ENCODE data around the gene CKMT1A. TPM values are rescaled to one million over a fixed set of nuclear protein-coding genes. Genes with fewer than 3 reads are reported as not detected.
"Not testable (repeated sequence)": the region's sequence is repeated elsewhere in the genome, so short reads cannot be mapped to it uniquely, and the experiment has no call there.

Gene CKMT1A
- total RNA-seq, 1 experiment from 2014 or later: 4.6 TPM

- no peaks in the 10 kb centered on the region for H3K9me3 ChIP-seq (ENCODE audit: control insufficient read depth, insufficient read depth, low read depth, low read length)
- POLR2A ChIA-PET: no interaction called here
- CTCF ChIA-PET: no interaction called here
- DNase-seq (ENCODE audit: low read depth, low spot score) (no peak), ATAC-seq (no peak)
- no peak for TF ChIP-seq TCF7L2 (IDR thresholded peaks at IDR 0.05; ENCODE audit: low read depth, low read length)
- H3K4me3 ChIP-seq (ENCODE audit: low read depth in 2 of 2, low read length in 2 of 2): no peak overlapping the region
- no peaks in the 10 kb centered on the region for H3K4me1 ChIP-seq (ENCODE audit: control insufficient read depth, insufficient read depth, low read length)
- no peaks in the 10 kb centered on the region for H3K36me3 ChIP-seq (ENCODE audit: control insufficient read depth, insufficient read depth, low read length)
- BruUV-seq (replicated peaks): no TSS peak
- in situ Hi-C loops (cut with HindIII; ENCODE audit: low pct_unique_long_range_greater_than_20kb, low sequenced_read_pairs) (no loop called here), intact Hi-C loops (cut with micrococcal nuclease; ENCODE audit: unreplicated experiment) (no loop called here)
- no peak overlapping the region for H3K27ac ChIP-seq (ENCODE audit: low read length)
- no peaks in the 10 kb centered on the region; the same call in 1 of the 2 replicates for H3K27me3 ChIP-seq (ENCODE audit: control insufficient read depth, insufficient read depth, low read length)
These were observed 9.2 kb downstream of the CKMT1A start for GRCh38 chr15:43702701-43703424.

GRCh38 chr15:43710431-43711131 lies 16.9 kb downstream of the CKMT1A start:
- CTCF ChIA-PET, ATAC-seq: not testable (repeated sequence)

GRCh38 chr15:43723151-43723550 lies 29.5 kb downstream of the CKMT1A start:
- in situ Hi-C loops (cut with HindIII; ENCODE audit: low pct_unique_long_range_greater_than_20kb, low sequenced_read_pairs): no loop called here
- POLR2A ChIA-PET: no interaction called here
- intact Hi-C loops (cut with micrococcal nuclease; ENCODE audit: unreplicated experiment): no loop called here

More at GRCh38 chr15:43710431-43711131, 16.9 kb downstream of the CKMT1A start:
- BruUV-seq (replicated peaks); DNase-seq (ENCODE audit: low read depth, low spot score); H3K27ac ChIP-seq (ENCODE audit: low read length); H3K9me3 ChIP-seq (ENCODE audit: control insufficient read depth, insufficient read depth, low read depth, low read length); intact Hi-C loops (cut with micrococcal nuclease; ENCODE audit: unreplicated experiment); H3K4me1 ChIP-seq (ENCODE audit: control insufficient read depth, insufficient read depth, low read length); in situ Hi-C loops (cut with HindIII; ENCODE audit: low pct_unique_long_range_greater_than_20kb, low sequenced_read_pairs); H3K4me3 ChIP-seq (ENCODE audit: low read depth in 2 of 2, low read length in 2 of 2); POLR2A ChIA-PET; H3K36me3 ChIP-seq (ENCODE audit: control insufficient read depth, insufficient read depth, low read length); H3K27me3 ChIP-seq (ENCODE audit: control insufficient read depth, insufficient read depth, low read length): not testable (repeated sequence)

GRCh38 chr15:43726306-43726705 lies 32.6 kb downstream of the CKMT1A start:
- CTCF ChIA-PET; in situ Hi-C loops (cut with HindIII; ENCODE audit: low pct_unique_long_range_greater_than_20kb, low sequenced_read_pairs): not testable (repeated sequence)

More at GRCh38 chr15:43723151-43723550, 29.5 kb downstream of the CKMT1A start:
- no peak for TF ChIP-seq POLR2AphosphoS5 (IDR thresholded peaks at IDR 0.05; ENCODE audit: low read depth, low read length)
- TF ChIP-seq CTCF (IDR thresholded peaks at IDR 0.05): no peak
- no peak for TF ChIP-seq SIN3A (IDR thresholded peaks at IDR 0.05; ENCODE audit: borderline replicate concordance, insufficient read depth, low read depth, low read length)
- Histone ChIP-seq H3K36me3 (ENCODE audit: control insufficient read depth, insufficient read depth, low read length) (no peaks in the 10 kb centered on the region), H3K27ac (ENCODE audit: low read length) (no peak overlapping the region), H3K4me1 (ENCODE audit: control insufficient read depth, insufficient read depth, low read length) (no peaks in the 10 kb centered on the region), H3K27me3 (ENCODE audit: control insufficient read depth, insufficient read depth, low read length) (no peaks in the 10 kb centered on the region; the same call in 1 of the 2 replicates), H3K4me3 (ENCODE audit: low read depth in 2 of 2, low read length in 2 of 2) (no peak overlapping the region), H3K9me3 (ENCODE audit: control insufficient read depth, insufficient read depth, low read depth, low read length) (no peaks in the 10 kb centered on the region)
- no TSS peak for BruUV-seq (replicated peaks)
- DNase-seq (ENCODE audit: low read depth, low spot score): no peak
- no peak for ATAC-seq
- CTCF ChIA-PET: interaction anchor here (0.6 kb wide), 2 partner anchors 9 to 63 kb away, joined by 5 to 6 read pairs; no protein-coding TSS in a partner anchor

GRCh38 chr15:43728053-43728725 lies 34.5 kb downstream of the CKMT1A start:
- BruUV-seq (replicated peaks); POLR2A ChIA-PET; in situ Hi-C loops (cut with HindIII; ENCODE audit: low pct_unique_long_range_greater_than_20kb, low sequenced_read_pairs): not testable (repeated sequence)

More at GRCh38 chr15:43726306-43726705, 32.6 kb downstream of the CKMT1A start:
- H3K4me1 ChIP-seq (ENCODE audit: control insufficient read depth, insufficient read depth, low read length); ATAC-seq; BruUV-seq (replicated peaks); H3K36me3 ChIP-seq (ENCODE audit: control insufficient read depth, insufficient read depth, low read length); DNase-seq (ENCODE audit: low read depth, low spot score); H3K4me3 ChIP-seq (ENCODE audit: low read depth in 2 of 2, low read length in 2 of 2); H3K27ac ChIP-seq (ENCODE audit: low read length); intact Hi-C loops (cut with micrococcal nuclease; ENCODE audit: unreplicated experiment); H3K27me3 ChIP-seq (ENCODE audit: control insufficient read depth, insufficient read depth, low read length); H3K9me3 ChIP-seq (ENCODE audit: control insufficient read depth, insufficient read depth, low read depth, low read length): not testable (repeated sequence)
- POLR2A ChIA-PET: interaction anchor here (0.6 kb wide), 1 partner anchor 272 kb away, joined by 4 read pairs; no protein-coding TSS in a partner anchor

More at GRCh38 chr15:43728053-43728725, 34.5 kb downstream of the CKMT1A start:
- DNase-seq (ENCODE audit: low read depth, low spot score); H3K4me1 ChIP-seq (ENCODE audit: control insufficient read depth, insufficient read depth, low read length); H3K9me3 ChIP-seq (ENCODE audit: control insufficient read depth, insufficient read depth, low read depth, low read length); ATAC-seq; CTCF ChIA-PET; H3K27me3 ChIP-seq (ENCODE audit: control insufficient read depth, insufficient read depth, low read length); H3K4me3 ChIP-seq (ENCODE audit: low read depth in 2 of 2, low read length in 2 of 2); H3K27ac ChIP-seq (ENCODE audit: low read length); intact Hi-C loops (cut with micrococcal nuclease; ENCODE audit: unreplicated experiment); H3K36me3 ChIP-seq (ENCODE audit: control insufficient read depth, insufficient read depth, low read length): not testable (repeated sequence)
